Measurements from ENCODE around the gene FIBP. TPM values are rescaled to one million over a fixed set of nuclear protein-coding genes. Genes with fewer than 3 reads are reported as not detected.

The FIBP gene
- polyA plus RNA-seq, 1 donor from 2014 or later, result 248 TPM

DNA sequence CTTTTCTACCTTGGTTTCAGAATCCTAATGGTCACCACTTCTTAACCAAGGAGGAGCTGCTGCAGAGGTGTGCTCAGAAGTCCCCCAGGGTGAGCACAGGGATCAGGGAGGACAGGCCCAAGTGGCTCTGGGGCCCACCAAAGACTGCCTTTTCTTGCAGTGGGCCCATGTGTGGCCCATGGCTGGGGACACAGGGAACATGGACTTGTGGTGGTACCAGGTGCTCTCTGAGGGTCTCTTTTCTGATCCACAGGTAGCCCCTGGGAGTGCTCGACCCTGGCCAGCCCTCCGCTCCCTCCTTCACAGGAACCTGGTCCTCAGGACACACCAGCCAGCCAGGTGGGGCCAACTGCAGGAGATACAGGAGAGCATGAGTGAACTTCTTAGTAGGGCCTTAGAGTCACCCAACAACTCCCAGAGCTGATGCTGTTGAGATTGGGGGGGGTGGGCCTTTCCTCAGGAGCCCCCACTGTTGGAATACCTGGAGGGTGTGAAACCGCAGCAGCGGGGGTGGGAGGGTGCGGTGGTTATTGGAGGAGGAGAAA lies 26.0 kb downstream of the FIBP start:
- no peak for TF ChIP-seq EP300 (conservative IDR thresholded peaks at IDR 0.05; ENCODE audit: poor library complexity, severe bottlenecking)
- TF ChIP-seq MXI1 (conservative IDR thresholded peaks at IDR 0.05; ENCODE audit: poor library complexity, severe bottlenecking), result no peak
- TF ChIP-seq RAD21 (conservative IDR thresholded peaks at IDR 0.05), result no peak
- TF ChIP-seq POLR2AphosphoS5 (IDR thresholded peaks at IDR 0.05), result no peak
- TF ChIP-seq TAF1 (IDR thresholded peaks at IDR 0.05; ENCODE audit: low read depth), result no peak
- no peak for TF ChIP-seq SMC3 (conservative IDR thresholded peaks at IDR 0.05; ENCODE audit: poor library complexity)
- TF ChIP-seq REST (IDR thresholded peaks at IDR 0.05; ENCODE audit: borderline replicate concordance), result no peak
- TF ChIP-seq EZH2 (IDR thresholded peaks at IDR 0.05; ENCODE audit: borderline replicate concordance, insufficient read depth, low read length, poor library complexity, severe bottlenecking), result no peak
- TF ChIP-seq, protein P1, sequence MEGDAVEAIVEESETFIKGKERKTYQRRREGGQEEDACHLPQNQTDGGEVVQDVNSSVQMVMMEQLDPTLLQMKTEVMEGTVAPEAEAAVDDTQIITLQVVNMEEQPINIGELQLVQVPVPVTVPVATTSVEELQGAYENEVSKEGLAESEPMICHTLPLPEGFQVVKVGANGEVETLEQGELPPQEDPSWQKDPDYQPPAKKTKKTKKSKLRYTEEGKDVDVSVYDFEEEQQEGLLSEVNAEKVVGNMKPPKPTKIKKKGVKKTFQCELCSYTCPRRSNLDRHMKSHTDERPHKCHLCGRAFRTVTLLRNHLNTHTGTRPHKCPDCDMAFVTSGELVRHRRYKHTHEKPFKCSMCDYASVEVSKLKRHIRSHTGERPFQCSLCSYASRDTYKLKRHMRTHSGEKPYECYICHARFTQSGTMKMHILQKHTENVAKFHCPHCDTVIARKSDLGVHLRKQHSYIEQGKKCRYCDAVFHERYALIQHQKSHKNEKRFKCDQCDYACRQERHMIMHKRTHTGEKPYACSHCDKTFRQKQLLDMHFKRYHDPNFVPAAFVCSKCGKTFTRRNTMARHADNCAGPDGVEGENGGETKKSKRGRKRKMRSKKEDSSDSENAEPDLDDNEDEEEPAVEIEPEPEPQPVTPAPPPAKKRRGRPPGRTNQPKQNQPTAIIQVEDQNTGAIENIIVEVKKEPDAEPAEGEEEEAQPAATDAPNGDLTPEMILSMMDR (IDR thresholded peaks at IDR 0.05; ENCODE audit: poor library complexity, severe bottlenecking), result no peak
- no peaks in the 10 kb centered on the region for H3K36me3 ChIP-seq (ENCODE audit: insufficient read depth, low read length)

DNA sequence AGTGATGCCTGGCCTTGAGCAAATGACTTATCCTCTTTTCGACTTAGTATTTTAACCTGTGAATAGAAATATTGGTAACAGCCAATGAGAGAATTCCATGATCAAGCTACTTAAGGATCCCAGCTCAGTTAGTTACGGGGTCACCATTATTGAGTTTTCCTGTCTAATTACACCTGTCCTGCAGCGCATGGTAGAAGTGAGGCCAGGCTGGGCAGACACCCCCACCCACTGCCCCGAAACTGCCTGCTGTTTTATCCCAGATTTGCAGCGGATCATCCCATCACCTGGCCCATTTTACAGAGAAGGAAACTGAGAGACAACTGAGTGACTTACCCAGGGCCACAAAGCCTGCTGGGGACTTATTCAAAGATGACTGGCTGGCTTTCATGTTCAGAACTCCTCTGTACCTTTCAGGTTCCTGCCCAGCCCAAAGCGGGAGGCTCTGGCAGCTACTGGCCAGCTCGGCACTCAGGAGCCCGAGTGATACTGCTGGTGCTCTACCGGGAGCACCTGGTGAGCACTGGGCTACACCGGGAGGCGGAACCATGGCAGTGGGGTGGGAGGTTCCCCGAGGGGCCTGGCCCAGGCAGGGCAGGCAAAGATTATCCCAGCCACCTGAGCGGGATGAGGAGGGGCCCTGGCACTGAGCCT lies 26.6 kb downstream of the FIBP start:
- Histone ChIP-seq H4K20me1 (ENCODE audit: insufficient read depth) (peaks cover 8% of the 10 kb centered on the region), H3K9me3 (ENCODE audit: low read length) (no peaks in the 10 kb centered on the region), H3K27me3 (ENCODE audit: insufficient read depth, low read depth, low read length) (no peaks in the 10 kb centered on the region), H3K36me3 (ENCODE audit: insufficient read depth, low read length) (no peaks in the 10 kb centered on the region), H3K9me2 (ENCODE audit: insufficient read depth, low read length) (no peaks in the 10 kb centered on the region), H3K4me3 (ENCODE audit: low read length) (peak overlapping the region; percentile 100), H3K27ac (ENCODE audit: low read length) (peak overlapping the region; percentile 100), H3K79me2 (replicated peaks; ENCODE audit: insufficient read depth, low read length) (peaks cover 24% of the 10 kb centered on the region), H3K9ac (ENCODE audit: low read length) (peak overlapping the region; percentile 98), H3K4me2 (ENCODE audit: low read length) (peak overlapping the region; percentile 90), H3F3A (ENCODE audit: insufficient read depth, low read length, poor library complexity, severe bottlenecking) (peaks cover 5% of the 10 kb centered on the region), H2AFZ (ENCODE audit: low read depth, low read length) (no peak overlapping the region)
- no peak for TF ChIP-seq TAF1 (IDR thresholded peaks at IDR 0.05; ENCODE audit: low read depth)
- TF ChIP-seq, protein P1 (IDR thresholded peaks at IDR 0.05; ENCODE audit: poor library complexity, severe bottlenecking), result no peak
- no peak for TF ChIP-seq RAD21 (conservative IDR thresholded peaks at IDR 0.05)
- TF ChIP-seq EZH2 (IDR thresholded peaks at IDR 0.05; ENCODE audit: borderline replicate concordance, insufficient read depth, low read length, poor library complexity, severe bottlenecking), result no peak
- no peak for TF ChIP-seq MXI1 (conservative IDR thresholded peaks at IDR 0.05; ENCODE audit: poor library complexity, severe bottlenecking)
- no peak for TF ChIP-seq POLR2AphosphoS5 (IDR thresholded peaks at IDR 0.05)
- TF ChIP-seq SMC3 (conservative IDR thresholded peaks at IDR 0.05; ENCODE audit: poor library complexity), result no peak
- no peak for TF ChIP-seq REST (IDR thresholded peaks at IDR 0.05; ENCODE audit: borderline replicate concordance)
- no peak for TF ChIP-seq EP300 (conservative IDR thresholded peaks at IDR 0.05; ENCODE audit: poor library complexity, severe bottlenecking)

More for the DNA sequence above, 26.0 kb downstream of the FIBP start:
- H3K9ac ChIP-seq (ENCODE audit: low read length), result peak overlapping the region; percentile 98
- no peak overlapping the region for H3K4me2 ChIP-seq (ENCODE audit: low read length)
- H3F3A ChIP-seq (ENCODE audit: insufficient read depth, low read length, poor library complexity, severe bottlenecking), result peaks cover 5% of the 10 kb centered on the region
- no peaks in the 10 kb centered on the region for H3K9me2 ChIP-seq (ENCODE audit: insufficient read depth, low read length)
- no peak overlapping the region for H2AFZ ChIP-seq (ENCODE audit: low read depth, low read length)
- no peak overlapping the region for H3K27ac ChIP-seq (ENCODE audit: low read length)
- no peaks in the 10 kb centered on the region for H3K27me3 ChIP-seq (ENCODE audit: insufficient read depth, low read depth, low read length)
- H4K20me1 ChIP-seq (ENCODE audit: insufficient read depth), result peaks cover 2% of the 10 kb centered on the region
- H3K4me3 ChIP-seq (ENCODE audit: low read length), result peak overlapping the region; percentile 100
- no peaks in the 10 kb centered on the region for H3K9me3 ChIP-seq (ENCODE audit: low read length)
- H3K79me2 ChIP-seq (replicated peaks; ENCODE audit: insufficient read depth, low read length), result peaks cover 18% of the 10 kb centered on the region

Measured in neural cell (in vitro differentiated cells).